ENCODE measurements around the gene RHO. TPM values are rescaled to one million over a fixed set of nuclear protein-coding genes. Genes with fewer than 3 reads are reported as not detected.

RHO gene
- total RNA-seq, 1 experiment from 2014 or later: not detected

DNA sequence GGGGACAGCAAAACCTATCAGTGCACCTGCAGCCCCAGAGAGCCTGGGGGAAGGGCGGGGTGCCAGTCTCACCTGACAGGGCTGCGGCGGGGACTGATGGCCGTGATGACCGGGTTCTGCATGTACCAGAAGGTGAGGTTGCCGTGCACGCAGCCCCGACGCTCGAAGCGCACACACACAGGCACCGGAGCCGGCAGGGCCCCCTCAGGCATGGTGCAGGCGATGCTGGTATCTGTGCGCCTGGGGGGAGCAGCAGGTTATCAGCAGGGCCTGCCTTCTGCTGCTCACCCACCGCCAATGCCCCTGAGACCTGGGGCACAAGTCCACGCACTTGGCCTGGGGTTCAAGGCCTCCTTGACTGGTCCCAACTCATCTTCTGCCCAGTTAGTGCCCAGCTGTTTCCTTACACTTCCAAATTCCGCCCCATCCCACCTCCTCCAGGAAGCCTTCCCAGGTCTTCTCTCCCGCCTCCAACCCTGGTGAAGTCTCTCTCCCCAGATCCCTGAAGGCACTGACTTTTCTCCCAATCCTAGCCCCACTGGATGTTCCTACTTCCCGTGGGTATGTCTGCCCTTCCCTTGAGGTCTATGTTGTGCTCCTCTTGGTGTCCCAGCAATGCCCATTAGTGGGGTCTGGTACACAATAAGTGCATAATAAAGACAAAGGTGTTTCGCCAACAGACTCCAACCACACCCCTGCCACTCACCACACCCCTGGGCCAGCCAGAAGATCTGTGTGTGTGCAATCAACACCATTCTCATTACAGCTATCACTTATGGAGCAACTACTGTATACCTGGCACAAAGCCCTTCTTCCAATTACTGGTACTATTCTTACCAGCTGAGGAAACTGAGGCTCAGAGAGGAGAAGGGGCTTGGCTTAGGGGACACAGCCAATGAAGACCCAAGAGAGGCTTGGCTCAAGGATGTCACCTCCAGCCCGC is 43.4 kb downstream of the RHO start:
- peak overlapping the region in 2 of 3 experiments; percentile 40 to 49; a peak in 2 of 7 replicates for H3K27ac Mint-ChIP-seq
- no peak overlapping the region for H4K8ac ChIP-seq (replicated peaks; ENCODE audit: insufficient read length, low read depth, low read length)

More for the DNA sequence above, 43.4 kb downstream of the RHO start:
- H2BK12ac ChIP-seq (ENCODE audit: insufficient read length, low read depth, low read length): no peak overlapping the region
- H3K4me1 ChIP-seq (ENCODE audit: insufficient read depth, low read length): no peaks in the 10 kb centered on the region
- TF ChIP-seq, protein P1, sequence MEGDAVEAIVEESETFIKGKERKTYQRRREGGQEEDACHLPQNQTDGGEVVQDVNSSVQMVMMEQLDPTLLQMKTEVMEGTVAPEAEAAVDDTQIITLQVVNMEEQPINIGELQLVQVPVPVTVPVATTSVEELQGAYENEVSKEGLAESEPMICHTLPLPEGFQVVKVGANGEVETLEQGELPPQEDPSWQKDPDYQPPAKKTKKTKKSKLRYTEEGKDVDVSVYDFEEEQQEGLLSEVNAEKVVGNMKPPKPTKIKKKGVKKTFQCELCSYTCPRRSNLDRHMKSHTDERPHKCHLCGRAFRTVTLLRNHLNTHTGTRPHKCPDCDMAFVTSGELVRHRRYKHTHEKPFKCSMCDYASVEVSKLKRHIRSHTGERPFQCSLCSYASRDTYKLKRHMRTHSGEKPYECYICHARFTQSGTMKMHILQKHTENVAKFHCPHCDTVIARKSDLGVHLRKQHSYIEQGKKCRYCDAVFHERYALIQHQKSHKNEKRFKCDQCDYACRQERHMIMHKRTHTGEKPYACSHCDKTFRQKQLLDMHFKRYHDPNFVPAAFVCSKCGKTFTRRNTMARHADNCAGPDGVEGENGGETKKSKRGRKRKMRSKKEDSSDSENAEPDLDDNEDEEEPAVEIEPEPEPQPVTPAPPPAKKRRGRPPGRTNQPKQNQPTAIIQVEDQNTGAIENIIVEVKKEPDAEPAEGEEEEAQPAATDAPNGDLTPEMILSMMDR (conservative IDR thresholded peaks at IDR 0.05): no peak
- H3K9ac ChIP-seq (ENCODE audit: extremely low read depth, insufficient read length, low read length): no peak overlapping the region
- H3K79me2 ChIP-seq (ENCODE audit: insufficient read depth, low read length): no peaks in the 10 kb centered on the region
- no peak overlapping the region for H2BK5ac ChIP-seq (ENCODE audit: insufficient read length, low read length)
- H3K79me1 ChIP-seq (ENCODE audit: insufficient read depth, low read depth, low read length, poor library complexity, severe bottlenecking): no peaks in the 10 kb centered on the region
- Mint-ChIP-seq H3K4me1 (peaks cover 17 to 22% of the 10 kb centered on the region in 2 experiments), H3K4me3 (no peak overlapping the region), H3K27me3 (ENCODE audit: low read depth) (no peaks in the 10 kb centered on the region), H3K9me3 (no peaks in the 10 kb centered on the region), H3K36me3 (ENCODE audit: insufficient read depth in 1 of 3, low read depth in 3 of 3) (peaks cover 0 to 4% (median 2%) of the 10 kb centered on the region in 3 experiments; a peak in 1 of 7 replicates)
- no peaks in the 10 kb centered on the region for H3K27me3 ChIP-seq (ENCODE audit: insufficient read depth, low read length)
- H3K18ac ChIP-seq (ENCODE audit: insufficient read length, low read depth, low read length): no peak overlapping the region
- H3K14ac ChIP-seq (ENCODE audit: insufficient read depth, low read length): no peak overlapping the region
- WGBS (ENCODE audit: extremely low coverage, insufficient read length, low lambda C conversion rate): no CpG with 5 or more reads among the region's 22 CpGs
- H2AFZ ChIP-seq (ENCODE audit: low read length): no peak overlapping the region
- no peak overlapping the region for H3K4ac ChIP-seq (ENCODE audit: low read depth, low read length)
- no peak overlapping the region for H3T11ph ChIP-seq (ENCODE audit: low read length)
- no peak overlapping the region for H4K91ac ChIP-seq (ENCODE audit: insufficient read length, low read depth, low read length)
- no peak overlapping the region for H3K4me2 ChIP-seq (ENCODE audit: insufficient read depth, insufficient read length, low read length)
- H2BK15ac ChIP-seq (ENCODE audit: low read depth, low read length): no peak overlapping the region
- H3K23ac ChIP-seq (ENCODE audit: insufficient read length, low read depth, low read length): no peak overlapping the region
- no peaks in the 10 kb centered on the region for H4K20me1 ChIP-seq (ENCODE audit: control insufficient read depth, insufficient read depth, insufficient read length)
- H3K56ac ChIP-seq (ENCODE audit: insufficient read length, low read depth, low read length): no peak overlapping the region
- no peak overlapping the region for H4K5ac ChIP-seq (ENCODE audit: insufficient read length, low read depth, low read length)
- no peak for DNase-seq
- H3K9me3 ChIP-seq (ENCODE audit: control insufficient read depth, low read depth, low read length): no peaks in the 10 kb centered on the region
- no peak overlapping the region for H3K27ac ChIP-seq (ENCODE audit: insufficient read length, low read depth, low read length)
- H2AK5ac ChIP-seq (ENCODE audit: insufficient read length, low read length): no peak overlapping the region
- no peak overlapping the region for H2BK20ac ChIP-seq (ENCODE audit: low read depth, low read length, poor library complexity, severe bottlenecking)
- no peaks in the 10 kb centered on the region for H3K23me2 ChIP-seq (ENCODE audit: insufficient read length, low read depth, low read length, poor library complexity, severe bottlenecking)
- H2BK120ac ChIP-seq (ENCODE audit: low read depth, low read length, poor library complexity, severe bottlenecking): no peak overlapping the region
